ENCODE results near the gene SDCCAG8. TPM values are rescaled to one million over a fixed set of nuclear protein-coding genes. Genes with fewer than 3 reads are reported as not detected.

SDCCAG8 gene
- total and polyA plus RNA-seq, 2 experiments from 2014 or later: 28.0 to 66.7 TPM

GRCh38 chr1:243301059-243301458 is 45.2 kb downstream of the SDCCAG8 start (continued):
- no peak for TF ChIP-seq ZNF462 (CRISPR knock-in tag; IDR thresholded peaks at IDR 0.05)
- TF ChIP-seq CREB1 (CRISPR knock-in tag; IDR thresholded peaks at IDR 0.05; ENCODE audit: low read depth): no peak
- TF ChIP-seq EZH2phosphoT487 (IDR thresholded peaks at IDR 0.05; ENCODE audit: unreplicated experiment): no peak
- TF ChIP-seq JUNB (IDR thresholded peaks at IDR 0.05; ENCODE audit: unreplicated experiment): no peak
- no peak for TF ChIP-seq ZNF331 (CRISPR knock-in tag; IDR thresholded peaks at IDR 0.05; ENCODE audit: low read depth)

- H2AFZ ChIP-seq: no peak overlapping the region
- TF ChIP-seq ETS1 (IDR thresholded peaks at IDR 0.05) (no peak), ZNF114 (CRISPR knock-in tag; IDR thresholded peaks at IDR 0.05) (no peak), POLR2AphosphoS5 (IDR thresholded peaks at IDR 0.05; ENCODE audit: low read depth) (no peak), EZH2phosphoT487 (IDR thresholded peaks at IDR 0.05; ENCODE audit: unreplicated experiment) (no peak), JUNB (IDR thresholded peaks at IDR 0.05; ENCODE audit: unreplicated experiment) (no peak), STAT1 (IDR thresholded peaks at IDR 0.05; ENCODE audit: unreplicated experiment) (no peak), REST (IDR thresholded peaks at IDR 0.05; ENCODE audit: unreplicated experiment) (no peak), CREB1 (CRISPR knock-in tag; IDR thresholded peaks at IDR 0.05; ENCODE audit: low read depth) (no peak), ZNF331 (CRISPR knock-in tag; IDR thresholded peaks at IDR 0.05; ENCODE audit: low read depth) (no peak), CTCF (conservative IDR thresholded peaks at IDR 0.05; ENCODE audit: low read depth in 2 of 2) (no peak), EZH2 (IDR thresholded peaks at IDR 0.05; ENCODE audit: low read depth, unreplicated experiment) (no peak)
- no peaks in the 10 kb centered on the region for H3K79me2 ChIP-seq (replicated peaks; ENCODE audit: insufficient read depth)
- H3K9me2 ChIP-seq (ENCODE audit: insufficient read depth): no peaks in the 10 kb centered on the region; the same call in 1 of the 2 replicates
- H3K4me1 ChIP-seq (ENCODE audit: insufficient read depth): peaks cover 25% of the 10 kb centered on the region
- no peaks in the 10 kb centered on the region for H3K27me3 ChIP-seq (ENCODE audit: insufficient read depth)
- Mint-ChIP-seq H3K27me3 (ENCODE audit: insufficient read depth, low read depth, poor library complexity) (peaks cover 3% of the 10 kb centered on the region), H3K4me3 (no peak overlapping the region), H3K27ac (no peak overlapping the region), H3K36me3 (ENCODE audit: low read depth) (no peaks in the 10 kb centered on the region), H3K4me1 (peaks cover 43% of the 10 kb centered on the region), H3K9me3 (no peaks in the 10 kb centered on the region)
- H3K36me3 ChIP-seq (ENCODE audit: insufficient read depth): no peaks in the 10 kb centered on the region
- DNase-seq (ENCODE audit: low spot score) (no peak), ATAC-seq (no peak)
- no peaks in the 10 kb centered on the region for H3F3A ChIP-seq (replicated peaks; ENCODE audit: low read depth)
- H3K27ac ChIP-seq (ENCODE audit: low read depth): no peak overlapping the region
- H3K4me3 ChIP-seq: no peak overlapping the region
- H4K20me1 ChIP-seq (replicated peaks; ENCODE audit: insufficient read depth): no peaks in the 10 kb centered on the region
- no peak overlapping the region for H3K4me2 ChIP-seq
Observed at GRCh38 chr1:243311809-243312208, 56.0 kb downstream of the SDCCAG8 start.

All from GM23338 (cell line).